NK-92 (cell line): ENCODE data around the gene BBS9.

ENCODE experiments used
- DNase-seq: peaks from one replicate; lab custom pipeline; 2025; ENCODE audit not compliant: unreplicated experiment; lab: John Stamatoyannopoulos, UW

Gene BBS9

GRCh38 chr7:33351709-33352108, 222.3 kb downstream of the BBS9 start:
- DNase-seq, result no peak

GRCh38 chr7:33354201-33354600, 224.8 kb downstream of the BBS9 start:
- DNase-seq, result no peak

GRCh38 chr7:33355386-33355785, 226.0 kb downstream of the BBS9 start:
- no peak for DNase-seq

- no peak for DNase-seq
These were observed 227.0 kb downstream of the BBS9 start for GRCh38 chr7:33356336-33356735.

GRCh38 chr7:33357846-33358245, 228.5 kb downstream of the BBS9 start:
- no peak for DNase-seq

- no peak for DNase-seq
These were observed 240.5 kb downstream of the BBS9 start for GRCh38 chr7:33369888-33370287.

GRCh38 chr7:33373195-33373594, 243.8 kb downstream of the BBS9 start:
- no peak for DNase-seq

- no peak for DNase-seq
These were observed 250.6 kb downstream of the BBS9 start for GRCh38 chr7:33379891-33380525.

- DNase-seq, result no peak
These were observed 259.0 kb downstream of the BBS9 start for GRCh38 chr7:33388332-33388731.

GRCh38 chr7:33392148-33392547, 262.8 kb downstream of the BBS9 start:
- no peak for DNase-seq

GRCh38 chr7:33393770-33394169, 264.4 kb downstream of the BBS9 start:
- DNase-seq, result no peak

- DNase-seq, result no peak
These were observed 266.0 kb downstream of the BBS9 start for GRCh38 chr7:33395340-33395739.

GRCh38 chr7:33399528-33400213, 270.3 kb downstream of the BBS9 start:
- DNase-seq, result no peak

GRCh38 chr7:33400214-33400538, 270.8 kb downstream of the BBS9 start:
- no peak for DNase-seq

GRCh38 chr7:33410266-33410665, 280.9 kb downstream of the BBS9 start:
- no peak for DNase-seq

GRCh38 chr7:33411020-33411419, 281.7 kb downstream of the BBS9 start:
- no peak for DNase-seq

GRCh38 chr7:33412331-33412730, 283.0 kb downstream of the BBS9 start:
- no peak for DNase-seq

- DNase-seq, result no peak
These were observed 288.9 kb downstream of the BBS9 start for GRCh38 chr7:33418251-33418701.

GRCh38 chr7:33420311-33420940, 291.1 kb downstream of the BBS9 start:
- DNase-seq, result no peak

GRCh38 chr7:33421429-33421828, 292.1 kb downstream of the BBS9 start:
- no peak for DNase-seq

GRCh38 chr7:33422141-33422540, 292.8 kb downstream of the BBS9 start:
- no peak for DNase-seq

GRCh38 chr7:33422825-33423645, 293.7 kb downstream of the BBS9 start:
- no peak for DNase-seq
